ENCODE results near the gene DESI2. TPM values are rescaled to one million over a fixed set of nuclear protein-coding genes. Genes with fewer than 3 reads are reported as not detected.
"Not testable (repeated sequence)": the region's sequence is repeated elsewhere in the genome, so short reads cannot be mapped to it uniquely, and the experiment has no call there.

Gene DESI2
- total RNA-seq, 1 donor from 2014 or later = 32.2 TPM

GRCh38 chr1:244675167-244675566, 22.2 kb downstream of the DESI2 start:
- no peak for DNase-seq (ENCODE audit: low read depth)
- H3K4me3 ChIP-seq (ENCODE audit: low read depth, low read length) = no peak overlapping the region
- TF ChIP-seq, protein P1, sequence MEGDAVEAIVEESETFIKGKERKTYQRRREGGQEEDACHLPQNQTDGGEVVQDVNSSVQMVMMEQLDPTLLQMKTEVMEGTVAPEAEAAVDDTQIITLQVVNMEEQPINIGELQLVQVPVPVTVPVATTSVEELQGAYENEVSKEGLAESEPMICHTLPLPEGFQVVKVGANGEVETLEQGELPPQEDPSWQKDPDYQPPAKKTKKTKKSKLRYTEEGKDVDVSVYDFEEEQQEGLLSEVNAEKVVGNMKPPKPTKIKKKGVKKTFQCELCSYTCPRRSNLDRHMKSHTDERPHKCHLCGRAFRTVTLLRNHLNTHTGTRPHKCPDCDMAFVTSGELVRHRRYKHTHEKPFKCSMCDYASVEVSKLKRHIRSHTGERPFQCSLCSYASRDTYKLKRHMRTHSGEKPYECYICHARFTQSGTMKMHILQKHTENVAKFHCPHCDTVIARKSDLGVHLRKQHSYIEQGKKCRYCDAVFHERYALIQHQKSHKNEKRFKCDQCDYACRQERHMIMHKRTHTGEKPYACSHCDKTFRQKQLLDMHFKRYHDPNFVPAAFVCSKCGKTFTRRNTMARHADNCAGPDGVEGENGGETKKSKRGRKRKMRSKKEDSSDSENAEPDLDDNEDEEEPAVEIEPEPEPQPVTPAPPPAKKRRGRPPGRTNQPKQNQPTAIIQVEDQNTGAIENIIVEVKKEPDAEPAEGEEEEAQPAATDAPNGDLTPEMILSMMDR (conservative IDR thresholded peaks at IDR 0.05; ENCODE audit: low read depth, low read length) = no peak

DNA sequence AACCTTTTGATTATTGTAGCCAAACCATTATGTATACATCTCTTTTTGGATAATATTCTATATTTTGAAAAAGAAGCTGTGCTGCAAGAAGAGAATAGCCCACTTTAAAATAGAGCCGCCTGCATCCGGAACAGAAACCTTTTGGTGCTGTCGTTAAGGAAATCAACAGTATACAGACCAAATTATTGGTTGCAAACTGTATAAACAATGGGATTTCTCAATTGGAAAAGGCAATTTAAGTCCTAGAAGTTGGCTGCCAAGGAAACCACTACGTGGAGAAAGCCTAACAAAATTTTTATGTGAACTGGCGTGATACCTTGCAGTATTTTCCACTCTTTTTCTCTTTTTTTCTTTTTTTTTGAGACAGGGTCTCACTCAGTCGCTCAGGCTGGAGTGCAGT, 25.8 kb downstream of the DESI2 start:
- TF ChIP-seq, protein P1 (conservative IDR thresholded peaks at IDR 0.05; ENCODE audit: low read depth, low read length) = no peak
- no peak for DNase-seq (ENCODE audit: low read depth)

DNA sequence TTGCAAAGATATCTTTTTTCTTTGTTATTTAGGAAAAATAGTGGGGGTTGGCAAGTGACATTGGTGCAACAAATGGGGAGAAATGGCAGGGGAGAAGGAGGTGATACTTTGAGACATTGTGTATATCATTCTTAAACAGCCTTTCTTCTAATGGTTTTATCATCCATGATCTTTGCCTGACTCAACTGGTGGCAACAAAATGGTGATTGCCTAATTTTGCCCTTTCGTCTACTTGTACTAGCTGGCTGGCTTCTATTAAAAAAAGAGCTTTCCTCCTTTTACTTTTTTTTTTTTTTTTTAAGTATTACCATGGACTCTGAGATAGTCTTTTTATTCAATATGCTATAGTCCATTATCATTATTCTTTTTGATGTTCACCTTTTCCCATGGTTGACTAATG, 27.7 kb downstream of the DESI2 start:
- no peak overlapping the region for H3K4me3 ChIP-seq (ENCODE audit: low read depth, low read length)
- DNase-seq (ENCODE audit: low read depth) = no peak
- TF ChIP-seq, protein P1 (conservative IDR thresholded peaks at IDR 0.05; ENCODE audit: low read depth, low read length) = no peak

More for the DNA sequence above, 25.8 kb downstream of the DESI2 start:
- H3K4me3 ChIP-seq (ENCODE audit: low read depth, low read length) = no peak overlapping the region

DNA sequence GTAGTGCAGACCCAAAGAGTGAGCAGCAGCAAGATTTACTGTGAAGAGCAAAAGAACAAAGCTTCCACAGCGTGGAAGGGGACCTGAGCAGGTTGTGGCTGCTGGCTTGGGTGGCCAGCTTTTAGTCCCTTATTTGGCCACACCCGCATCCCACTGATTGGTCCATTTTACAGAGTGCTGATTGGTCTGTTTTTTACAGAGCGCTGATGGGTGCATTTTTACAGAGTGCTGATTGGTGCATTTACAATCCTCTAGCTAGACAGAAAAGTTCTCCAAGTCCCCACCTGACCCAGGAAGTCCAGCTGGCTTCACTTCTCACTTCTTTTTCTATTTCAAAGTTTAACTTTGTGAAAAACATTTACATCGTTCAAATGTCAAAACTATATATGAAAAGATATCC, 29.2 kb downstream of the DESI2 start:
- not testable (repeated sequence) for H3K4me3 ChIP-seq (ENCODE audit: low read depth, low read length); DNase-seq (ENCODE audit: low read depth)

- TF ChIP-seq, protein P1 (conservative IDR thresholded peaks at IDR 0.05; ENCODE audit: low read depth, low read length) = no peak
- no peak for DNase-seq (ENCODE audit: low read depth)
- no peak overlapping the region for H3K4me3 ChIP-seq (ENCODE audit: low read depth, low read length)
Observed at GRCh38 chr1:244695937-244696336, 43.0 kb downstream of the DESI2 start.

- DNase-seq (ENCODE audit: low read depth) = no peak
- TF ChIP-seq, protein P1 (conservative IDR thresholded peaks at IDR 0.05; ENCODE audit: low read depth, low read length) = no peak
Observed at GRCh38 chr1:244699741-244700140, 46.8 kb downstream of the DESI2 start.

GRCh38 chr1:244700808-244701207, 47.9 kb downstream of the DESI2 start:
- no peak overlapping the region for H3K4me3 ChIP-seq (ENCODE audit: low read depth, low read length)
- TF ChIP-seq, protein P1 (conservative IDR thresholded peaks at IDR 0.05; ENCODE audit: low read depth, low read length) = no peak
- DNase-seq (ENCODE audit: low read depth) = no peak

More at GRCh38 chr1:244699741-244700140, 46.8 kb downstream of the DESI2 start:
- no peak overlapping the region for H3K4me3 ChIP-seq (ENCODE audit: low read depth, low read length)
